NCI-H1092 (cell line): Measurements from ENCODE around the gene ELP4.
"Not testable (repeated sequence)": the region's sequence is repeated elsewhere in the genome, so short reads cannot be mapped to it uniquely, and the experiment has no call there.

Source experiments
- DNase-seq: peaks from one replicate; lab custom pipeline; 2025; lab: John Stamatoyannopoulos, UW

Gene ELP4

DNA sequence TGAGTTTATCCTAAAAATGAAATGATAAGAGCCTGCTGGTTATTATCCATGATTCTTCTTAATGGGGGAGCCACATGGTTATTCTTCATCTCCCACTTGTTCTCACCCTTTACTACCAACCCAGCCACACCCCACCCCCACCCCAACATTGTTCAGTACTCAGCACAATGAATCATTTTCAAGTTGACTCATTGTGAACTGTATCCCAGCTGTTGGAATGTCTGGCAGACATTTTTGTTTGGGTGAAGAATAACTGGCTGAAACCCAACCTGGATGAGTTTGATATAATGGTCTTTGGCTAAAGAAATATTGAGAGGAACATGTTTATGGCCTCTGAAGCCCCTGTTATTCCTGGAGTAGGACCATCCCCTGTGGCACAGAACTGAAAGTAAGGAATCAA is 136.2 kb downstream of the ELP4 start:
- no peak for DNase-seq

GRCh38 chr11:31646216-31646615 is 136.6 kb downstream of the ELP4 start:
- DNase-seq, result no peak

DNA sequence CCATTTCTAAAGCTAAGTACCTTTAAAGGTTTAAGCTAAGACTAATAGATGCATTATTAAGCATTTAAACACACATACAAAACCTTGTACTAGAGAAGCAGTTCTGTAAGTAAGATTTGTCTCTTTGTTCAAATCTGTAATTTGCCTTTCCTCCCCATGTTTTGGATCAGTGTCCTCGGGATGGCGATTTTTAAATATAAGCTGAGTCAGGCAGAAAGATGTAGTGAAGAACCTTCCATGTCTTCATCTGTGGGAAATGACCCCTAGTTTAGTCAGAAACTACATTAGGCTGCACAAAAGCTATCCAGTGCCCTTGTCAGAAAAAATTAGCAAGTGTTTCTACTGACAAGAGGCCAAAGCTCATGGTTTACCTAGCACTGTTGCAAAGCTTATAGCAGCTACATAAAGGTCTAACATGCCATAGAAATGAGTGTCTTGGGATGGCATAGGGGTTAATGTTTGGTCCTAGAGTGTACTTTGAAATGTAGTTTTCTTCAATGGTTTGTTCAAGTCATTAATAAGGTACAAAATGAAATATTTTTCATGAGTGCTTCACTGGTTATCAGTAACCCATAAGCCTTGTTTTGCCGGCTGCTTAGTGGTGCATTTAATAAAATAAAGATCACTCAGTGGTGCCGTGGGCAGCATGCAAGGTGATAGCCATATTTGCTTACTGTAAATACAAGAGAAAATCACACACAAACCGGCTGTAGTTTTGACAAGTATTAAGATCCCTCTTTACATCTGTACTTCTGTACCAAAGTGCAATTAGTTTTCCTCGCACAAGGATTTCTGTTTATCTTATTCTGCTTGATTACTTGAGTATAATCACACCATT is 139.8 kb downstream of the ELP4 start:
- no peak for DNase-seq

DNA sequence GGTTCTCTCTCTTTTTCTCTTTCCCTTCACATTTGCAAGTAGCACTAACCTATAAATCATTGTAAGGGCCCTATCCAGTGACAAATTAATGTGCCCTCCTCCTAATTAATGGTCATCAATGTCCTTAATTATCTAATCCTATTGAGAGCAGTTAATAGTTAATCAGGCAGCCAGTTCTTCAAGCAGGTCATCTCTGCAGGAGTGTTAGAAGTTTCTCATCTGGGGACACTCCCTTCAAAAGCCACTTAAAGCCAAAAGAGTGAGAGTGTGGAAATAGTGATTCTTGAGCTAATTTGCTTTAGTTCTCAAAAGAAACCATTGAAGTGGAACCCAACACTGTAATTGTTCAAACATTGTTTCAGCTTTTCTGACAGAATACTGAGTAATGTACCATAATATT is 141.6 kb downstream of the ELP4 start:
- no peak for DNase-seq

- no peak for DNase-seq
Measured at GRCh38 chr11:31651822-31652221, 142.3 kb downstream of the ELP4 start.

- DNase-seq, result no peak
Measured at GRCh38 chr11:31652528-31652927, 143.0 kb downstream of the ELP4 start.

DNA sequence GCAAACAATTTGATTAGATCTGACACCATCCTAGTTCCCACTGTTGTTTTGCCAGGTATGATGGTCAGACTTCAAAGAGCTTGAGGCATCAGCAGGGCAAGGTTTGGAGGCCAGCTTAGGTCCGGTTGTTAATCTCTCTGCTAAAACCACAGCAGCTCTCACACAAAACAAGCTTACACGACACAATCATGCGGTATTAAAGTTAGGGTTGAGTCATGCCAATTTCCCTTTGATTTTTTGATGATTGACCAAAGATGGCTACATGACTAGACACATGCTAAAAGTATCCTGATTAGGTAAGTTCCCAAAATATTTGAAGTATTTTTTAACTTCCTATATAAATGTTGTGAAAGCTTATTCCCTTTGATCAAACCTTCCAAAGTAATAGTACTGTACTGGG is 145.9 kb downstream of the ELP4 start:
- DNase-seq, result no peak

DNA sequence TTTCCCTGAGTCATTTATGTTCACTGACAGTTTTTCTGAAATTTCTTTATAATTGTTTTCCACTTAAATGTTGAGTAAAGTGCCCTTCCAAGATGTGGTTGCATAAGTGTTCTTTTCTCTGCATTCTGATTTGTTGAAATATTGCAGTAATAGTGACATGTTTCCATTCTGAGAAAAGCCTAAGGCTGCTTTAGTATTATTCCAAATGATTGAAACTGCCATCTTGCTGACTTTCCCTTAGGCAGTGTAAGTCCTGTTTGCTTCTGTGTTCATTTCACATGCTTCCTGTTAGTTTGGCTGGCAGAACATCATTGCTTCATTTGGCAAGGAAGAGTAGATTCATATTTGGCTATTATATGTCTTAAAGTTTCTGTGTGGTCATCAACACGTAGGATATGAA is 146.5 kb downstream of the ELP4 start:
- DNase-seq, result no peak

GRCh38 chr11:31657091-31657490 is 147.5 kb downstream of the ELP4 start:
- no peak for DNase-seq

DNA sequence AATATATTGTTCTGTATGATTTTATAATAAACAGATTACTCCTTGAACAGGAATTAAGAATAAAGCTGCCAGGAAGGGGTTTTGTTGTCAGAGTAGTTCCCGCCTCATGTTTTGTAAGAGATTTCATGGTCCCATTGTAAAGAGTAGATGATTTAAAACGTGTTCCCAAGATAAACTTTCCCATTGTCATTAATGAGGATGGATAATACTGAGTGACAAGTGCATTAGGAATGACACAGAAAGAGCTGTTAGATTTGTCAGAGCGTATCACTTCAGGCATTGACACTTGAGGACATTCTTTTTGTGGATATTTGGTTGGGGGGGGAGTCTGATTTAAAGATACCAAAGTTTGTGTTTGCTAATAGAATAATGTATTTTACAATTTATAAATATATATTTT is 154.6 kb downstream of the ELP4 start:
- no peak for DNase-seq

DNA sequence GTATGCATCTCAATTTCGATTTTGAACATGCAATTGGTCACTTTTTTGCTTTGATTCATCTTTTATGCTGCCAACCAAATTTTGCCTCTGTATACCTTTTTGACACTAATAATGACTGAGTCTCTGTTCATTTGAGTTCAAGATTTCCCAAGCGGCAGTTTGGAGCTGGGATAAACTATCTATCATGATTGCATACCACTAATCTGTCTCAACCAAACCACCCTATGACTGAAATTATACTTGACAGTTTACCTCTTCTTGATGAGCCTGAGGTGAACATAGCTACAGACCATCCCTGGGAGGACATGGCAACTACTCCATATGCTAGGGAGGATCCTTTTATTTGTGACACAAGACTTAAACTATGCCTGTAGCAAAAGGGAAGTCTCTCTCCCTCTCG is 155.4 kb downstream of the ELP4 start:
- DNase-seq, result no peak

GRCh38 chr11:31671681-31672080 is 162.1 kb downstream of the ELP4 start:
- DNase-seq, result no peak

DNA sequence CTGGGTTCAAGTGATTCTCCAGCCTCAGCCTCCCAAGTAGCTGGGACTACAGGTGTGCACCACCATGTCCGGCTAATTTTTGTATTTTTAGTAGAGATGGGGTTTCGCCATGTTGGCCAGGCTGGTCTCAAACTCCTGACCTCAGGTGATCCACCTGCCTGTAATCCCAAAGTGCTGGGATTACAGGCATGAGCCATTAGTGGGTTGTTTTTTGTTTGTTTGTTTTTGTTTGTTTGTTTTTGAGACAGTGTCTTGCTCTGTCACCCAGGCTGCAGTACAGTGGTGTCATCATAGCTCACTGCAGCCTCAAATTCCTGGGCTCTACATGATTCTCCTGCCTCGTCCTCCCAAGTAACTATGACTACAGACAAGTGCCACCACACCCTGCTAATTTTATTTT is 163.5 kb downstream of the ELP4 start:
- not testable (repeated sequence) for DNase-seq

DNA sequence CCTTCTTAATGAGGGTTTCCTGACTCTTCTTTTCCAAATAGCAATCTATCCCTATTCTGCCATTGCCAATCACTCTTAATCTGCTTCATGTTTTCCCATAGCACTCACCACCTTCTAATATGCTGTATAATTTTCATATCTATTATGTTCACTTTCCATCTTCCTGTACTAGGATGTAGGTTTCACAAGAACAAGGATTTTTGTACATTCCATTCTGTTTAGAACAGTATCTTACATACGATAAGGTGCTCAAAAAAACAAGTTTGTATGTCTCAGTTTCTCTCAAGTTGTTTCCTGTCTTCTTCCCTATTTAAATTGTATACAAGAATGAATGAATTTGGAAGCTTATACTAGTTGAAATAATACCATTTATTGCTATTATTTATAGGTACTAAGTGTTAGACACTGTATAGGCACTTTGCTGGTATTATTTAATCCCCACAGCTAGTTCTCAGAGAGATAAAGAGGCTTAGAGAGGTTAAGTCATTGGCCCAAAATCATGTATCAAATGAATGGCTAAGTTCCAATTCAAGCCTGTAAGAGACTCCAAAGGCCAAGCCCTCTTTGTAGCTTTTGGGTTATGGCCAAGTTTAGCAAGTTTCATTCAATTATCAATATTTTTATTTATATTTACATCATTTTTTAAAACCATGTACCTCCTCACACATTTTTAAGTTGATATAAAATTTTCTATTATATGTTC is 166.9 kb downstream of the ELP4 start:
- DNase-seq, result no peak

- DNase-seq, result no peak
Measured at GRCh38 chr11:31680770-31681169, 171.2 kb downstream of the ELP4 start.

DNA sequence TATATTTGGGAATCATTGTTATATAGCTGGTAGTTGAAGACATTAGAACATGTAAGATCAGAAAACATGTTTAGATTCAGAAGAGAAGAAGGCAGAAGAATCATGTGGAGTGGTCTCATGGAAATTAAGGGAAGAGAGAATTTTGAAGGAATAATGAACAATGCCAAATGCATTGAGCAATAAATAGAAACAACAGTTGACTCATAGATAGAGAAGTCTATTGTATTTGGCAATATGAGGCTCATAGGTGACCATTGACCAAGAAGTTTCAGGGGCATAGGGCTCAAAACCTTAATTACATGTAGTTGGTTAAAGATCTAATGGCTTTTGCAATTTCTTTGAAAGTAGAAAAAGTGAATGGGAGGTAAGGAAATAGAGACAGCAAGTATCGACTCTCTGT is 177.7 kb downstream of the ELP4 start:
- DNase-seq, result no peak

DNA sequence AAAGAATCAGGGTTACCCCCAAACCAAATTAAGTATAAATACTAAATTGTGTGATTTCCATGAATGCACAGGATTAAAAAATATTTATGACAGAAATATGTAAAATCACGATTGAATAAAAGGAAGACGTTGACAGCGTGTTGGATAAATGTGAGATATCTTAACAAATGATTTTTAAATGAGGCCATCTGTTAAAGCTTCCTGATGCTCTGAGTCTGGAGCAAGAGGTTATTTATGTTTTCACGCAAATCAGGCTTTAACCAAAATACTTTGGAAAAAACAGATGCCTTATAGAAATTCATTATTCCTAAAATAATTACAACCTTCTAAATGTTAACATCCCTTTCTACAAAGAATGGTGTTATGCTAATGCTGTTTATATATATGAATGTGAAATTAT is 178.3 kb downstream of the ELP4 start:
- DNase-seq, result no peak

- no peak for DNase-seq
Measured at GRCh38 chr11:31689559-31689958, 180.0 kb downstream of the ELP4 start.

DNA sequence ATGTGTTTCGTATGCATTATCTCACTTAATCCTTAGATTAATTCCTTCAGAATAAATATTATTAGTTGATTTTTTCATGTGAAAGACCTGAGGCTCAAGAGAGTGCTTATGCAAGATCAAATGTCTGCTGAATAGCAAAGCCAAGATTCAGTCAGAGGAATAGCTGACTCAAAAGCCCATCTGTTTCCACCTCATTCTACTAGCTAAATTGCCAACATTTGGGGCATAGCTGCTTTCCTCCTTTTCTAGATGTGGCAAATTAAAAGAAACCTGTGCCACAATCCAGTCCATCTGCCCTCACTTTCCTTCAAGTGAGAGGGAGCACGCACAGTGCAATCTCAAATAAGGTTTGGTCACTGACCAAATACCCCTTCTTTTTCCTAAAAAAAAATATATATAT is 180.5 kb downstream of the ELP4 start:
- DNase-seq, result no peak

- DNase-seq, result no peak
Measured at GRCh38 chr11:31690516-31690915, 180.9 kb downstream of the ELP4 start.

GRCh38 chr11:31692466-31692865 is 182.9 kb downstream of the ELP4 start:
- DNase-seq, result no peak

DNA sequence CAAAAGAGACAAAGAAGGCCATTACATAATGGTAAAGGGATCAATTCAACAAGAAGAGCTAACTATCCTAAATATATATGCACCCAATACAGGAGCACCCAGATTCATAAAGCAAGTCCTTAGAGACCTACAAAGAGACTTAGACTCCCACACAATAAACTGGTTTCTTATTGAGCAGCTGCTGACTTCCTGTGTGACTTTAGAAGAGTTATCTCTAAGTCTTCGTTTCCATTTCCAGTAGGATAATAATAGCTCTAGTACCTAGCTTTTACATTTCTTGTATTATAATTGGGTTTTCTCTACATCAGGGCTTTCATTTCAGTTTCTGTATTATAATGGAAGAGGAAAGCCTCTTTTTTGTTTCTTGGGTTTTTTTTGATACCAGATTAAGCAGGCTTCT is 187.5 kb downstream of the ELP4 start:
- DNase-seq, result not testable (repeated sequence)

- DNase-seq, result no peak
Measured at GRCh38 chr11:31699066-31699465, 189.5 kb downstream of the ELP4 start.

- DNase-seq, result peak; percentile 42
Measured at GRCh38 chr11:31702966-31703365, 193.4 kb downstream of the ELP4 start.
